Gastroesophageal sphincter (tissue), 4 donors: ENCODE measurements around the gene FOCAD. TPM values are rescaled to one million over a fixed set of nuclear protein-coding genes. Genes with fewer than 3 reads are reported as not detected.

Source experiments
- ATAC-seq: fragments of 150-250 bp; one replicate; pipeline ENCODE4 v1.9.1; 2016; ENCODE audit warnings: mild to moderate bottlenecking, moderate library complexity
- H3K27ac ChIP-seq, 4 donors: fragments of 200-600 bp; sonication (generic) in 3 of 4; 1 replicate in 3 of 4; 2 replicates in 1 of 4; pipeline ENCODE4 v1.5.1; 2016 to 2019
- H3K27me3 ChIP-seq: fragments of 200-600 bp; sonication (generic); one replicate; pipeline ENCODE4 v1.5.1; 2019
- H3K36me3 ChIP-seq, 2 donors: fragments of 200-600 bp; sonication (generic); one replicate each; pipeline ENCODE4 v1.5.1; 2019; ENCODE audit warnings: control low read depth in 1 of 2
- H3K4me1 ChIP-seq, 3 donors: fragments of 200-600 bp; sonication (generic); 1 replicate in 2 of 3; 2 replicates in 1 of 3; pipeline ENCODE4 v1.5.1; 2016 to 2019; ENCODE audit warnings: control low read depth in 2 of 3
- H3K4me3 ChIP-seq, 2 donors: fragments of 200-600 bp; sonication (generic); one replicate each; pipeline ENCODE4 v1.5.1; 2019; ENCODE audit warnings: mild to moderate bottlenecking in 1 of 2, moderate library complexity in 1 of 2
- H3K9me3 ChIP-seq, 3 donors: fragments of 200-600 bp; sonication (generic); one replicate each; pipeline ENCODE4 v1.5.1; 2017 to 2019; ENCODE audit warnings: control low read depth in 2 of 3
- CTCF ChIP-seq, 4 experiments: fragments of 200-600 bp in 2 of 4; fragments of 450-650 bp in 2 of 4; sonication (generic) in 1 of 4; IDR thresholded peaks; one replicate each; pipeline ENCODE4 v1.5.1; 2017 to 2019; ENCODE audit warnings: antibody characterized with exemption in 4 of 4, mild to moderate bottlenecking in 2 of 4, moderate library complexity in 2 of 4
- EP300 ChIP-seq: sonication (generic); formaldehyde crosslinking; IDR thresholded peaks from one replicate; pipeline ENCODE4 v1.6.1; 2017; ENCODE audit warnings: antibody characterized with exemption, mild to moderate bottlenecking
- POLR2A ChIP-seq, 2 donors: fragments of 450-650 bp; IDR thresholded peaks; one replicate each; pipeline ENCODE4 v1.6.1; 2017; ENCODE audit warnings: antibody characterized with exemption in 2 of 2, mild to moderate bottlenecking in 2 of 2, moderate library complexity in 1 of 2
- POLR2AphosphoS5 ChIP-seq: sonication (generic); formaldehyde crosslinking; IDR thresholded peaks from one replicate; pipeline ENCODE4 v1.6.1; 2017; ENCODE audit warnings: antibody characterized with exemption
- whole genome bisulfite sequencing, 2 donors: methylation state at CpG; one replicate each; pipeline ENCODE4 v1.1.5; 2018; ENCODE audit warnings: low coverage in 1 of 2; 5-methylcytosine and 5-hydroxymethylcytosine counted together
- total RNA-seq, 4 donors: library from RNA; depleted of rRNA; stranded (reverse); fragments of >200 nt; gene quantifications; one replicate each; pipeline ENCODE4 v1.1.0, GENCODE V29; 2016

The FOCAD gene
- total RNA-seq, 4 donors from 2014 or later: 23.0 to 35.9 (median 30.4) TPM

- 44 to 100% methylated on average over 1 of the region's 2 CpGs for WGBS, 2 donors
- H3K4me3 ChIP-seq: no peak overlapping the region
- TF ChIP-seq POLR2A (IDR thresholded peaks at IDR 0.05): no peak
- no peak for TF ChIP-seq CTCF (IDR thresholded peaks at IDR 0.05)
- TF ChIP-seq POLR2AphosphoS5: no peak
- TF ChIP-seq EP300: no peak
- no peaks in the 10 kb centered on the region for H3K9me3 ChIP-seq
- H3K4me1 ChIP-seq: no peaks in the 10 kb centered on the region
- H3K27me3 ChIP-seq: no peaks in the 10 kb centered on the region
- peaks cover 0 to 36% of the 10 kb centered on the region in 2 donors for H3K36me3 ChIP-seq
- no peak for ATAC-seq
- no peak overlapping the region for H3K27ac ChIP-seq
These were observed 87.7 kb downstream of the FOCAD start for GRCh38 chr9:20771729-20772128.

- ATAC-seq: no peak
- no peaks in the 10 kb centered on the region for H3K4me1 ChIP-seq
- H3K4me3 ChIP-seq: no peak overlapping the region
- no peaks in the 10 kb centered on the region for H3K27me3 ChIP-seq
- no peaks in the 10 kb centered on the region for H3K9me3 ChIP-seq
- H3K36me3 ChIP-seq: peaks cover 0 to 23% of the 10 kb centered on the region in 2 donors
- H3K27ac ChIP-seq: no peak overlapping the region
- 100% methylated on average over 2 of the region's 2 CpGs for WGBS, 2 donors
- TF ChIP-seq POLR2AphosphoS5 (no peak), POLR2A (IDR thresholded peaks at IDR 0.05) (no peak), EP300 (no peak), CTCF (IDR thresholded peaks at IDR 0.05) (no peak)
These were observed 91.6 kb downstream of the FOCAD start for GRCh38 chr9:20775683-20776082.

GRCh38 chr9:20781092-20781491, 97.0 kb downstream of the FOCAD start:
- no peaks in the 10 kb centered on the region for H3K27me3 ChIP-seq
- no peaks in the 10 kb centered on the region for H3K9me3 ChIP-seq
- peaks cover 0 to 14% of the 10 kb centered on the region in 2 donors for H3K36me3 ChIP-seq
- H3K4me3 ChIP-seq: no peak overlapping the region
- H3K27ac ChIP-seq: no peak overlapping the region
- H3K4me1 ChIP-seq: no peaks in the 10 kb centered on the region
- ATAC-seq: no peak
- TF ChIP-seq POLR2A (IDR thresholded peaks at IDR 0.05) (no peak), CTCF (IDR thresholded peaks at IDR 0.05) (no peak), EP300 (no peak), POLR2AphosphoS5 (no peak)

GRCh38 chr9:20782289-20782688, 98.2 kb downstream of the FOCAD start:
- H3K36me3 ChIP-seq: peaks cover 0 to 14% of the 10 kb centered on the region in 2 donors
- TF ChIP-seq POLR2A (IDR thresholded peaks at IDR 0.05): no peak
- TF ChIP-seq EP300: no peak
- TF ChIP-seq CTCF (IDR thresholded peaks at IDR 0.05): no peak
- TF ChIP-seq POLR2AphosphoS5: no peak
- no peak overlapping the region for H3K27ac ChIP-seq
- no peaks in the 10 kb centered on the region for H3K9me3 ChIP-seq
- 91 to 98% methylated on average over 5 of the region's 5 CpGs for WGBS, 2 donors
- no peaks in the 10 kb centered on the region for H3K4me1 ChIP-seq
- H3K27me3 ChIP-seq: no peaks in the 10 kb centered on the region
- ATAC-seq: no peak
- H3K4me3 ChIP-seq: no peak overlapping the region

- no peak overlapping the region for H3K4me3 ChIP-seq
These were observed 99.3 kb downstream of the FOCAD start for GRCh38 chr9:20783057-20784038.

More at GRCh38 chr9:20783057-20784038, 99.3 kb downstream of the FOCAD start:
- H3K27me3 ChIP-seq: no peaks in the 10 kb centered on the region
- peaks cover 0 to 14% of the 10 kb centered on the region in 2 donors for H3K36me3 ChIP-seq
- TF ChIP-seq EP300: no peak
- no peak for TF ChIP-seq POLR2A (IDR thresholded peaks at IDR 0.05)
- TF ChIP-seq CTCF (IDR thresholded peaks at IDR 0.05): no peak
- no peak for TF ChIP-seq POLR2AphosphoS5
- H3K4me1 ChIP-seq: no peaks in the 10 kb centered on the region
- WGBS, 2 donors: 66 to 100% methylated on average over 1 to 2 of the region's 3 CpGs
- H3K27ac ChIP-seq: no peak overlapping the region
- ATAC-seq: no peak
- H3K9me3 ChIP-seq: no peaks in the 10 kb centered on the region
